Breast epithelium (tissue), 3 donors: ENCODE results near the gene MAP3K3.

ENCODE experiments used
- CTCF ChIP-seq, 3 donors: fragments of 450-650 bp; IDR thresholded peaks; one replicate each; pipeline ENCODE4 v1.5.1; 2016 to 2017; ENCODE audit warnings: antibody characterized with exemption in 3 of 3, mild to moderate bottlenecking in 3 of 3, moderate library complexity in 3 of 3
- POLR2A ChIP-seq: fragments of 450-650 bp; IDR thresholded peaks from one replicate; pipeline ENCODE4 v1.6.1; 2016; ENCODE audit warnings: antibody characterized with exemption, mild to moderate bottlenecking, moderate library complexity
- POLR2AphosphoS5 ChIP-seq, 3 donors: sonication (generic); formaldehyde crosslinking; IDR thresholded peaks; one replicate each; pipeline ENCODE4 v1.6.1; 2017; ENCODE audit warnings: antibody characterized with exemption in 3 of 3

GRCh38 chr17:63647936-63648335 is 25.7 kb downstream of the MAP3K3 start:
- TF ChIP-seq POLR2AphosphoS5 (IDR thresholded peaks at IDR 0.05) (no peak), CTCF (IDR thresholded peaks at IDR 0.05) (no peak), POLR2A (no peak)
